ENCODE data around the gene KCNK6.
"Not testable (repeated sequence)": the region's sequence is repeated elsewhere in the genome, so short reads cannot be mapped to it uniquely, and the experiment has no call there.

Gene KCNK6

DNA sequence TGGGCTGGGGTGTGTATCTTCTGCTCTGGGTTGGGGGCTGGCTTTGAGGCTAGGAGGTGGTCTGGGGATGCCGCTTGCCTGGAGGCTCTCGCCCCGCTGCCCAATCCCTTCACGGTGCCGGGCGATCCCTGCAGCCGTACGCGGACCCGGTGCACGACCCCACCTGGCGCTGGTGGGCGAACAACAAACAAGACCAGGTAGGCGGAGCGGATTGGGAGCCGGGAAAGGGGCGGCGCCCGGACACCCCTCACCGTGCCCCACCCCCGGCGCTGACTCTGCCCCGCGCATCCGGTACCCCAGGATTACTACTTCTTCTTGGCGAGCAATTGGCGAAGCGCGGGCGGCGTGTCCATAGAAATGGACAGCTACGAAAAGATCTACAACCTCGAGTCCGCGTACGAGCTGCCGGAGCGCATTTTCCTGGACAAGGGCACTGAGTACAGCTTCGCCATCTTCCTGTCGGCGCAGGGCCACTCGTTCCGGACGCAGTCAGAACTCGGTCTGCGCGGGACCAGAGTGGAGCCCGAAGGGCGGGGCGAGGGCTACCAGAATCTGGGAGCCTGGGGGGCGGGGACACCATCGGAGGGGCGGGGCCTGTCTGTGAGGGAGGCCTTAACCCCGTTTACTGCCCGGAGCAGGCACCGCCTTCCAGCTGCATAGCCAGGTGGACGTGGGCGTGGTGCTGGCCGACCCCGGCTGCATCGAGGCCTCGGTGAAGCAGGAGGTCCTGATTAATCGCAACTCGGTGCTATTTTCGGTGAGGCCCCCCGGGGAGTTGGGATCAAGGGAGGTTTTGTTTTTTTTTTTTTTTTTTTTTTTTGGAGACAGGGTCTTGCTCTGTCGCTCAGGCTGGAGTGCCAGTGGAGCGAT lies 42.7 kb downstream of the KCNK6 start:
- H3K36me3 ChIP-seq (ENCODE audit: control insufficient read depth, insufficient read depth, low read length) = no peaks in the 10 kb centered on the region
- H3K4me3 ChIP-seq (ENCODE audit: low read depth, low read length) = peak overlapping the region; percentile 93
- no peak overlapping the region for H3K27ac ChIP-seq (ENCODE audit: low read depth, low read length)
- peaks cover 44% of the 10 kb centered on the region for H3K27me3 ChIP-seq (ENCODE audit: control insufficient read depth, insufficient read depth, low read length)
- H3K9me3 ChIP-seq (ENCODE audit: control insufficient read depth, insufficient read depth, low read depth, low read length) = peaks cover 5% of the 10 kb centered on the region
- H3K9ac ChIP-seq (ENCODE audit: low read length) = peak overlapping the region; percentile 64
- 0 out of 2 replicates have a peak, but pooled peaks cover 5% of the 10 kb centered on the region for H3K4me1 ChIP-seq (ENCODE audit: control insufficient read depth, insufficient read depth, low read length)

DNA sequence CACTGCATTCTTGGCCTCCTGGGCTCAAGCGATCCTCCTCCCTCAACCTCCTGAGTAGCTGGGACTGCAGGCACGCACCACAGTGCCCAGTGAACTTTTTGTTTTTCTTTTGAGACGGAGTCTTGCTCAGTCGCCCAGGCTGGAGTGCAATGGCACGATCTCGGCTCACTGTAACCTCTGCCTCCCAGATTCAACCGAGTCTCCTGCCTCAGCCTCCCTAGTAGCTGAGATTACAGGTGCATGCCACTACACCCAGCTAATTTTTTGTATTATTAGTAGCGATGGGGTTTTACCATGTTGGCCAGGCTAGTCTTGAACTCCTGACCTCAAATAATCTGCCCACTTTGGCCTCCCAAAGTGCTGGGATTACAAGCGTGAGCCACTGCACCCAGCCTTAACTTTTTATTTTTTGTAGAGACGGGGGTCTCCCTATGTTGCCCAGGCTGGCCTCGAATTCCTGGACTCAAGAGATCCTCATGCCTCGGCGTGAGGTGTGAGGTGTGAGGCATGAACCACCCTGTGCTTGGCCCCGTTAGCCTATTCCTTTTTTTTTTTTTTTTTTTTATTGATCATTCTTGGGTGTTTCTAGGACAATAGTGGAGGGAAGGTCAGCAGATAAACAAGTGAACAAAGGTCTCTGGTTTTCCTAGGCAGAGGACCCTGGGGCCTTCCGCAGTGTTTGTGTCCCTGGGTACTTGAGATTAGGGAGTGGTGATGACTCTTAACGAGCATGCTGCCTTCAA lies 43.5 kb downstream of the KCNK6 start:
- H3K27me3 ChIP-seq (ENCODE audit: control insufficient read depth, insufficient read depth, low read length) = peaks cover 40% of the 10 kb centered on the region
- H3K9ac ChIP-seq (ENCODE audit: low read length); H3K27ac ChIP-seq (ENCODE audit: low read depth, low read length); H3K4me1 ChIP-seq (ENCODE audit: control insufficient read depth, insufficient read depth, low read length); H3K36me3 ChIP-seq (ENCODE audit: control insufficient read depth, insufficient read depth, low read length); H3K9me3 ChIP-seq (ENCODE audit: control insufficient read depth, insufficient read depth, low read depth, low read length): not testable (repeated sequence)
- peak overlapping the region; percentile 93 for H3K4me3 ChIP-seq (ENCODE audit: low read depth, low read length)

DNA sequence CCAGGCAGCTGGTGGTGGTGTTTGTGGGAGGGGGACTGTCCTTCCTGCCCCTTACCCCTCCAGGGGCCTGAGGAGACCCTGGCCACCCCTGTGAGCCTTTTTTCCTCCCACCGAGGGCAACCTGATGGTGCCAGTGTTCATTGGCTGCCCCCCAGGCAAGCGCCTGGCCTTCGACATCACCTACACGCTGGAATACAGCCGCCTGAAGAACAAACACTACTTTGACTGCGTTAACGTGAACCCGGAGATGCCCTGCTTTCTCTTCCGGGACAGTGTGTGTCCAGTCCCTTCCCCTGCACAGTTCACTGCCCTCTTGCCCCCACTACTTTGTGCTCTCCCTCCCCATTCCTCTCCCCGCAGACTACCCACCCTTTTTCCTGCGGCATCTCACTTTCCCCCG lies 47.4 kb downstream of the KCNK6 start:
- Histone ChIP-seq H3K36me3 (ENCODE audit: control insufficient read depth, insufficient read depth, low read length) (no peaks in the 10 kb centered on the region), H3K27ac (ENCODE audit: low read depth, low read length) (no peak overlapping the region), H3K4me3 (ENCODE audit: low read depth, low read length) (no peak overlapping the region)

DNA sequence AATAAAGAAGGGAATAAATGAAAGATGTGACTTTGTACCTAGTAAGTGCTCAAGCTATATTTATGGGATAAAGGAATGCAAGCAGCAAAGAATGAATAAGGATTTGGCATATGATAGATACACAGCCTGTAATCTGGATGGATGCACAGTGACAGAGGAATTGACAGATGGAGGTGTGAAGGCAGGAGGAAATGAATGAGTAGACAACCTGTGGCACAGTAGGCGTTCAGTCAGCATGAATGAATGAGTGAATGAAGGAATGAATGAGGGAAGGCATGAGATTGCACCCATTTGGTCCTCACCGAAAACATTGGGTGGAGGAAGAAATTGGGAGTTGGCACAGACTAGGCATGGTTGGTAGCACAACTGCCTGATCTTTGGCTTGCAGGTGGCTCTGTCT lies 49.9 kb downstream of the KCNK6 start:
- Histone ChIP-seq H3K27ac (ENCODE audit: low read depth, low read length) (no peak overlapping the region), H3K9ac (ENCODE audit: low read length) (no peak overlapping the region), H3K9me3 (ENCODE audit: control insufficient read depth, insufficient read depth, low read depth, low read length) (peaks cover 5% of the 10 kb centered on the region), H3K27me3 (ENCODE audit: control insufficient read depth, insufficient read depth, low read length) (peaks cover 4% of the 10 kb centered on the region; the same call in 1 of the 2 replicates), H3K36me3 (ENCODE audit: control insufficient read depth, insufficient read depth, low read length) (no peaks in the 10 kb centered on the region), H3K4me3 (ENCODE audit: low read depth, low read length) (no peak overlapping the region), H3K4me1 (ENCODE audit: control insufficient read depth, insufficient read depth, low read length) (no peaks in the 10 kb centered on the region)

More for the DNA sequence above, 47.4 kb downstream of the KCNK6 start:
- peaks cover 4% of the 10 kb centered on the region; the same call in 1 of the 2 replicates for H3K27me3 ChIP-seq (ENCODE audit: control insufficient read depth, insufficient read depth, low read length)
- H3K4me1 ChIP-seq (ENCODE audit: control insufficient read depth, insufficient read depth, low read length) = no peaks in the 10 kb centered on the region
- H3K9me3 ChIP-seq (ENCODE audit: control insufficient read depth, insufficient read depth, low read depth, low read length) = peaks cover 5% of the 10 kb centered on the region
- H3K9ac ChIP-seq (ENCODE audit: low read length) = no peak overlapping the region

DNA sequence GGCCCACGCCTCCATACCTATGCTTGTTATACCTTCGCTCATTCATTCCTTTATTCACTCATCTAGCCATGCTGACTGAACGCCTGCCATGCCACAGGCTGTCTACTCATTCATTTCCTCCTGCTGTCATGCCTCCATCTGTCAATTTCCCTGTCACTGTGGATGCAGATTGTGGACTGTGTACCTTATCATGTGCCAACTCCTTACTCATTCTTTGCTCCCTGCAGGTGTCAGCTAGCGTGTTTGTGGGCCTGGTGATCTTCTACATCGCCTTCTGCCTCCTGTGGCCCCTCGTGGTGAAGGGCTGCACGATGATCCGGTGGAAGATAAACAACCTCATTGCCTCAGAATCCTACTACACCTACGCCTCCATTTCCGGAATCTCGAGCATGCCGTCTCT lies 50.7 kb downstream of the KCNK6 start:
- Histone ChIP-seq H3K36me3 (ENCODE audit: control insufficient read depth, insufficient read depth, low read length) (no peaks in the 10 kb centered on the region), H3K27me3 (ENCODE audit: control insufficient read depth, insufficient read depth, low read length) (peaks cover 4% of the 10 kb centered on the region; the same call in 1 of the 2 replicates), H3K9me3 (ENCODE audit: control insufficient read depth, insufficient read depth, low read depth, low read length) (no peaks in the 10 kb centered on the region), H3K4me3 (ENCODE audit: low read depth, low read length) (no peak overlapping the region), H3K27ac (ENCODE audit: low read depth, low read length) (no peak overlapping the region), H3K9ac (ENCODE audit: low read length) (no peak overlapping the region), H3K4me1 (ENCODE audit: control insufficient read depth, insufficient read depth, low read length) (no peaks in the 10 kb centered on the region)

DNA sequence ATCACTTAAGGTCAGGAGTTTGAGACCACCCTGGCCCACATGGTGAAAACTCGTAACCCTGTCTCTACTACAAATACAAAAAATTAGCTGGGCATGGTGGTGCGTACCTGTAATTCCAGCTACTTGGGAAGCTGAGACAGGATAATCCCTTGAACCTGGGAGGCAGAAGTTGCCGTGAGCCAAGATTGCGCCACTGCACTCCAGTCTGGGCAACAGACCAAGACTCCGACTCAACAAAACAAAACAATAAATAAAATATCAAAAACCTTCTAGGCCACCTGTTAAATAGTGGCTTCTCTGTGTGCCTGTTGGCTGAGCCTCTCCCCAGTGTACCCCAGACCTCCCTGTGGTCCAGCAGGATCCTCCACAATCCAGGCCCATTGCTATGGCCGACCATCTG lies 51.4 kb downstream of the KCNK6 start:
- H3K27ac ChIP-seq (ENCODE audit: low read depth, low read length) = no peak overlapping the region
- peaks cover 4% of the 10 kb centered on the region; the same call in 1 of the 2 replicates for H3K27me3 ChIP-seq (ENCODE audit: control insufficient read depth, insufficient read depth, low read length)
- no peaks in the 10 kb centered on the region for H3K9me3 ChIP-seq (ENCODE audit: control insufficient read depth, insufficient read depth, low read depth, low read length)
- no peak overlapping the region for H3K4me3 ChIP-seq (ENCODE audit: low read depth, low read length)
- peaks cover under 1% of the 10 kb centered on the region; the same call in 1 of the 2 replicates for H3K36me3 ChIP-seq (ENCODE audit: control insufficient read depth, insufficient read depth, low read length)
- no peak overlapping the region for H3K9ac ChIP-seq (ENCODE audit: low read length)
- H3K4me1 ChIP-seq (ENCODE audit: control insufficient read depth, insufficient read depth, low read length) = 0 out of 2 replicates have a peak, but pooled peaks cover 5% of the 10 kb centered on the region

DNA sequence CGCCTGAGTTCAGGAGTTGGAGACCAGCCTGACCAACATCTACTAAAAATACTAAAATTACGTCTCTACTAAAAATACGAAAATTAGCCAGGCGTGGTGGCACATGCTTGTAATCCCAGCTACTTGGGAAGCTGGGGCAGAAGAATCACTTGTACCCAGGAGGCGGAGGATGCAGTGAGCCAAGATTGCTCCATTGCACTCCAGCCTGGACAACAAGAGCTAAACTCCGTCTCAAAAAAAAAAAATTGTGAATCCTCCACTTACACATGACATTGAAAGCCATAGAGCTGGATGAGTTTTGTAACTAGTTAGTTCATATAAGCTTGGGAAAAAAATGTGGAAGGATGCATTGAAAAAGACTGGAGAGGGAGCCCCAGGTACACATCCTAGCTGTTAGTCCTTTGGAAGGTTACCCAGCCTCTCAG lies 54.3 kb downstream of the KCNK6 start:
- H3K9ac ChIP-seq (ENCODE audit: low read length) = peak overlapping the region; percentile 45
- H3K27ac ChIP-seq (ENCODE audit: low read depth, low read length) = no peak overlapping the region
- peaks cover 14% of the 10 kb centered on the region for H3K36me3 ChIP-seq (ENCODE audit: control insufficient read depth, insufficient read depth, low read length)
- no peaks in the 10 kb centered on the region for H3K9me3 ChIP-seq (ENCODE audit: control insufficient read depth, insufficient read depth, low read depth, low read length)
- 0 out of 2 replicates have a peak, but pooled peaks cover 5% of the 10 kb centered on the region for H3K4me1 ChIP-seq (ENCODE audit: control insufficient read depth, insufficient read depth, low read length)
- peak overlapping the region; percentile 66 for H3K4me3 ChIP-seq (ENCODE audit: low read depth, low read length)
- no peaks in the 10 kb centered on the region for H3K27me3 ChIP-seq (ENCODE audit: control insufficient read depth, insufficient read depth, low read length)

DNA sequence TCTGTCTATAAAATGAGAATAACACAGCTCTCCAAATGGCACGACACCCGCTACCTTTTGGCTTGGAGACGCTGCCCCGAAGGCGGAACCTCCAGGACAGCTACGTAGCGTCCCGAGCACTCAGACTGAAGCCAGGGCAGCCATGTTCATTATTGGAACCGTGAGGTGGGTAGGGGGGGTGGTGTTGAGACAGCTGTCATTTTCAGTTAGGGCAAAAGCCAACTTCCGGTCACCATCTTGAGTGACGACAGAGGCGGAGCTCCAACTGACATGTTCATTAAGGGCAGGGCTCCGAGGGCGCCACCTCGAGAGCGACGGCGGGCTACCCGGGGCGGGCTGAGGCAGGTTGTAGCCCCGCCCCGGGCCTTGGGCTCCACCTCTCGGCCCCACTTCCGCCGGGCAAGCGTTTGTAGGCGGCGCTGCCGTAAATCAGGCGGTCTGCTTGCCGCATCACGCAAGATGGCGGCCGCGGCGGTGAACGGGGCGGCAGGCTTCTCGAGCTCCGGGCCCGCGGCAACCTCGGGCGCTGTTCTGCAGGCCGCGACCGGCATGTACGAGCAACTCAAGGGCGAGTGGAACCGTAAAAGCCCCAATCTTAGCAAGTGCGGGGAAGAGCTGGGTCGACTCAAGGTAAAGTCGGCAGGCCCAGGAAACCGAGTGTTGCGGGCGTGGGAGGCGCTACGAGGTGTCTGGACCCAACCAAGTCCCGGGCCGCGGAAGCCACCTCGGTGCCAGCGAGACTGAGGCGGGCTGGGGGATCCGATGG lies 54.9 kb downstream of the KCNK6 start, which contains the start of gene PSMD8:
Gene PSMD8, plus strand, starts transcription at position 240 of the 766 bp plus-strand sequence. Its CDS starts 31 bp downstream, at position 271.
- 0 out of 2 replicates have a peak, but pooled peaks cover 5% of the 10 kb centered on the region for H3K4me1 ChIP-seq (ENCODE audit: control insufficient read depth, insufficient read depth, low read length)
- H3K4me3 ChIP-seq (ENCODE audit: low read depth, low read length) = peak within 1 kb of the TSS; percentile 83

DNA sequence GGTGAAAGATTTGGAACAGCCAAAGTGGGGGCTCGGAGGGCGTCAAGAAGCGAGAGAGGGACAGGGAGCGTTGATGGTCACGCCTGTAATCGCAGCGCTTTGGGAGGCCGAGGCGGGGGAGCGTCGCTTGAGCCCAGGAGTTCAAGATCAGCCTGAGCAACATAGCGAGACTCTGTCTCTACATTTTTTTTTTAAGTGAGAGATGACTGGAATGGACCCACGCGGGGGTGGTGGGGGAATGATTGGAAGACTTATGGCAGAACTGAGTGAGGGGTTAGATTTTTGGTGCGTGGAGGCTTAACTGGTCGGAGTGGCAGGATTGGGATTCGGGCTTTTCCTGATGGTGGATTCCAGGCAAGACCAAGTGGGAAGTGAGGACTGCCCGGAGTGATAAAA lies 55.5 kb downstream of the KCNK6 start:
- peak overlapping the region; percentile 73 for H3K27ac ChIP-seq (ENCODE audit: low read depth, low read length)
- peaks cover 22% of the 10 kb centered on the region for H3K36me3 ChIP-seq (ENCODE audit: control insufficient read depth, insufficient read depth, low read length)
- 0 out of 2 replicates have a peak, but pooled peaks cover 5% of the 10 kb centered on the region for H3K4me1 ChIP-seq (ENCODE audit: control insufficient read depth, insufficient read depth, low read length)
- H3K9ac ChIP-seq (ENCODE audit: low read length) = peak overlapping the region; percentile 93
- no peaks in the 10 kb centered on the region for H3K9me3 ChIP-seq (ENCODE audit: control insufficient read depth, insufficient read depth, low read depth, low read length)
- H3K27me3 ChIP-seq (ENCODE audit: control insufficient read depth, insufficient read depth, low read length) = no peaks in the 10 kb centered on the region
- H3K4me3 ChIP-seq (ENCODE audit: low read depth, low read length) = peak overlapping the region; percentile 83

More for the DNA sequence above, 54.9 kb downstream of the KCNK6 start, which contains the start of gene PSMD8:
- Histone ChIP-seq H3K27ac (ENCODE audit: low read depth, low read length) (peak within 1 kb of the TSS; percentile 73), H3K36me3 (ENCODE audit: control insufficient read depth, insufficient read depth, low read length) (peaks cover 20% of the 10 kb centered on the region), H3K9ac (ENCODE audit: low read length) (peak within 1 kb of the TSS; percentile 93), H3K27me3 (ENCODE audit: control insufficient read depth, insufficient read depth, low read length) (no peaks in the 10 kb centered on the region), H3K9me3 (ENCODE audit: control insufficient read depth, insufficient read depth, low read depth, low read length) (no peaks in the 10 kb centered on the region)

DNA sequence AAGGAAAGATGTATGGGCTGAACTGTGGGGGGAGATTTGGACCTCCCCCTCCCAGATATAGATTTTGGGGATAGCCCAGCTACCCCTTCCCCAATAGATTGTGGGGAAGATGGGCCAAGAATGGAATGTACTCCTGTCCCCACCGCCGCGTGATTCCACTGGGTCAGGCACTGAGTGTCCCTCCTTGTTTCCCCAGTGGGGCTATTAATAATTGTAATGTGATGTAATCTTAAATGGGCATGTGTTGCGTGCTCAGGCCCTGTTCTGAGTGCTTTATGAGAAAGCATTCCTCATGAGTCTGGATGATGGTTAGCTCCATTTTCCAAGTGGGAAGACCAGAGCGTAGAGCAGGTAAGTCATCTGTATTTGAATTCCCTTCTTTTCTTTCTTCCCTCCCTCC lies 56.1 kb downstream of the KCNK6 start:
- Histone ChIP-seq H3K9ac (ENCODE audit: low read length) (peak overlapping the region; percentile 93), H3K27ac (ENCODE audit: low read depth, low read length) (no peak overlapping the region), H3K4me3 (ENCODE audit: low read depth, low read length) (peak overlapping the region; percentile 83), H3K9me3 (ENCODE audit: control insufficient read depth, insufficient read depth, low read depth, low read length) (no peaks in the 10 kb centered on the region), H3K4me1 (ENCODE audit: control insufficient read depth, insufficient read depth, low read length) (0 out of 2 replicates have a peak, but pooled peaks cover 5% of the 10 kb centered on the region), H3K36me3 (ENCODE audit: control insufficient read depth, insufficient read depth, low read length) (peaks cover 29% of the 10 kb centered on the region), H3K27me3 (ENCODE audit: control insufficient read depth, insufficient read depth, low read length) (no peaks in the 10 kb centered on the region)

Measured in HUES6 (cell line).